OCI-LY1 (cell line): ENCODE data around the gene TAGLN.

ENCODE experiments used
- EZH2 ChIP-seq: fragments of 200-600 bp; sonication (generic), shearing (Covaris generic); IDR thresholded peaks from 2 replicates; pipeline ENCODE4 v1.8.0; 2017; ENCODE audit warnings: borderline replicate concordance, mixed run types, mild to moderate bottlenecking, antibody characterized with exemption, low read length, moderate library complexity, mixed read lengths
- TF ChIP-seq, protein P1 (sequence below): fragments of 200-600 bp; sonication (generic), shearing (Covaris generic); IDR thresholded peaks from 2 replicates; pipeline ENCODE4 v1.5.1; 2017; ENCODE audit warnings: mild to moderate bottlenecking, antibody characterized with exemption, low read length, moderate library complexity, mixed read lengths

DNA sequence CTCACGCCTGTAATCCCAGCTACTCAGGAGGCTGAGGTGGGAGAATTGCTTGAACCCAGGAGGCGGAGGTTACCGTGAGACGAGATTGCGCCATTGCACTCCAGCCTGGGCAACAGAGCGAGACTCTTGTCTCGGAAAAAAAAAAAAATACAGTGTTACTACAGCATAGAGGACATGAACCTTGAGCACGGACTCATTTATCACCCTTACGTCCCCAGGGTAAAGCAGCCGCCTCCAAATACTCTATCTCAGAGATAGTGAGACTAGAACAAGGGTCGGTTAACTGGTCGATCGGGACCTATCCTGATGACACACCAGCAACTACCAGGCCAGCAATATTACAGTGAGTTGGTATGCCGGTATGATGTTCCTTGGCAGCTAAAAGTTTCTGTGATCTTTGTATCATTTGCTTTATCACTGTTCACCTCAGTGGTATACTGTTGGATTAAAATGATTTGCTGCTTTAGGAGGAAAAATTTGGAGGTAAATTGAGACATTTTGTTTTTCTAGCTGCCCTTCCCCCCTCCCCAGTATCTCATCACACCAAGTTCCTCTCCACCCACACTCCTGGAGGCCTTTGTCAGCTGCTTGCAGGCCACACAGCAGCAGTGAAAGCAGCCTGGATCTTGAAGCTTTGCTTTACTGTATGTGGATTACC, 27.6 kb upstream of the TAGLN start:
- TF ChIP-seq, protein P1, sequence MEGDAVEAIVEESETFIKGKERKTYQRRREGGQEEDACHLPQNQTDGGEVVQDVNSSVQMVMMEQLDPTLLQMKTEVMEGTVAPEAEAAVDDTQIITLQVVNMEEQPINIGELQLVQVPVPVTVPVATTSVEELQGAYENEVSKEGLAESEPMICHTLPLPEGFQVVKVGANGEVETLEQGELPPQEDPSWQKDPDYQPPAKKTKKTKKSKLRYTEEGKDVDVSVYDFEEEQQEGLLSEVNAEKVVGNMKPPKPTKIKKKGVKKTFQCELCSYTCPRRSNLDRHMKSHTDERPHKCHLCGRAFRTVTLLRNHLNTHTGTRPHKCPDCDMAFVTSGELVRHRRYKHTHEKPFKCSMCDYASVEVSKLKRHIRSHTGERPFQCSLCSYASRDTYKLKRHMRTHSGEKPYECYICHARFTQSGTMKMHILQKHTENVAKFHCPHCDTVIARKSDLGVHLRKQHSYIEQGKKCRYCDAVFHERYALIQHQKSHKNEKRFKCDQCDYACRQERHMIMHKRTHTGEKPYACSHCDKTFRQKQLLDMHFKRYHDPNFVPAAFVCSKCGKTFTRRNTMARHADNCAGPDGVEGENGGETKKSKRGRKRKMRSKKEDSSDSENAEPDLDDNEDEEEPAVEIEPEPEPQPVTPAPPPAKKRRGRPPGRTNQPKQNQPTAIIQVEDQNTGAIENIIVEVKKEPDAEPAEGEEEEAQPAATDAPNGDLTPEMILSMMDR, result no peak
- no peak for TF ChIP-seq EZH2
